GM10266 (cell line): ENCODE measurements around the gene MEST.
"Not testable (repeated sequence)": the region's sequence is repeated elsewhere in the genome, so short reads cannot be mapped to it uniquely, and the experiment has no call there.

ENCODE experiments used
- DNase-seq: peaks from one replicate; pipeline ENCODE4 v3.0.0; 2012; ENCODE audit errors: extremely low spot score
- TF ChIP-seq, protein P1 (sequence below): IDR thresholded peaks from 2 replicates; pipeline ENCODE4 v1.5.1; 2012; ENCODE audit warnings: mild to moderate bottlenecking, low read depth; ENCODE audit not compliant: control insufficient read depth, insufficient read depth; ENCODE audit errors: missing control alignments

Gene MEST

DNA sequence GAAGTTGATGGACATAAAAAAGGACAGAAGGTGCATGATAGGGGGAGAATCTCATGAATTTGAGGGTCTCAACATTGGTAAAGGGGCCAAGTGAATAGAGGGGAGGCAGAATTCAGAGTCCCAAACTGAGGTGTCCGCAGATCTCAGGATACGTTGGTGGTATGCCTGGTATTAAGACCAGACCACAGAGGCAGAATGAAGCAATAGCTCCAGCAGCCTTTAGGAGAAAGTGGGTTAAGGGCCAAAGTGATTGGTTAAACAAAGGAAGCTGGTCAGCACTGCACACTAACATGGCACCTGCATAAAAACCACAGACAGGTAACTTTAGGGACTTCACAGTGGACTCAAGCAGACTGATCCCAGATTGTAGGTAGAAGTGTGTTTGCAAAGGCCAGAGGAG is 37.5 kb downstream of the MEST start:
- TF ChIP-seq, protein P1, sequence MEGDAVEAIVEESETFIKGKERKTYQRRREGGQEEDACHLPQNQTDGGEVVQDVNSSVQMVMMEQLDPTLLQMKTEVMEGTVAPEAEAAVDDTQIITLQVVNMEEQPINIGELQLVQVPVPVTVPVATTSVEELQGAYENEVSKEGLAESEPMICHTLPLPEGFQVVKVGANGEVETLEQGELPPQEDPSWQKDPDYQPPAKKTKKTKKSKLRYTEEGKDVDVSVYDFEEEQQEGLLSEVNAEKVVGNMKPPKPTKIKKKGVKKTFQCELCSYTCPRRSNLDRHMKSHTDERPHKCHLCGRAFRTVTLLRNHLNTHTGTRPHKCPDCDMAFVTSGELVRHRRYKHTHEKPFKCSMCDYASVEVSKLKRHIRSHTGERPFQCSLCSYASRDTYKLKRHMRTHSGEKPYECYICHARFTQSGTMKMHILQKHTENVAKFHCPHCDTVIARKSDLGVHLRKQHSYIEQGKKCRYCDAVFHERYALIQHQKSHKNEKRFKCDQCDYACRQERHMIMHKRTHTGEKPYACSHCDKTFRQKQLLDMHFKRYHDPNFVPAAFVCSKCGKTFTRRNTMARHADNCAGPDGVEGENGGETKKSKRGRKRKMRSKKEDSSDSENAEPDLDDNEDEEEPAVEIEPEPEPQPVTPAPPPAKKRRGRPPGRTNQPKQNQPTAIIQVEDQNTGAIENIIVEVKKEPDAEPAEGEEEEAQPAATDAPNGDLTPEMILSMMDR: no peak

DNA sequence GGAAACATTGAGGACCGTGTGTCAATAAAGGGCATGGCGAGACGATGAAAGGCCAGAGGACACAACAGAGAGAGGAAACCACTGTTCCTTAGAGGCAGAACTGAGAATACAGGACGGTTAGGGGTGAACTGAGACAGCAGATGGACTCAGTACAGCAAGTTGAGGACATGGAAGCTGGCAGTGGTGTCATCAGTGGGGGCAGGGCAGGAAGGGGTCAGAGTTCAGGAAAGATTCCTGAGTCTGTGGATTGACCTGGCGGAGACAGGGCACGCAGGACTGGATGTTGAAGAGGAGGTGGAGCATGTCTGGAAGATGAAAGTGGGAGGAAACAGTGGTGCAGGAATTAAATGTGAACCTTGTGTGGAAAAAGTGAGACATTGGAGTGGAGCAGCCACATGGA is 46.0 kb downstream of the MEST start:
- DNase-seq: not testable (repeated sequence)

More for the DNA sequence above, 37.5 kb downstream of the MEST start:
- DNase-seq: no peak

DNA sequence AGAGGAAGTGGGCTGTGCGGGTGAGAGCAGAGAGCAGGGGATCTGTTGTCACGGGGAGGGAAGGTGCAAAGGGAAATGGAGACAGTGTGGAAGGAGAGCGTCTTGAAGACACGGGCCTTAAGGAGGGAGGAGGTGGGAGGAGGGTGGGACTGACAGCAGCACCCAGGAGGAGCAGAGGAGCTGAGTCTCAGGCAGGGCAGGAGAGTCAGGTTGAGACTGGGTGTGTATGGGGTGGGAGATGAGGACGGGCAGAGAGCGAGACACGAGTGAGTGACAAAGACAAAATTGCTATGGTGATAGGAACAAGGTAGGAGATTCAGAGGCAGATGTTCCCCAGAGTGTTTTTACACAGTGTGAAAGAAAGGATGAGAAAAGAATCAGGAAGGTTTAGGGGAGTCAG is 49.4 kb downstream of the MEST start:
- not testable (repeated sequence) for DNase-seq

DNA sequence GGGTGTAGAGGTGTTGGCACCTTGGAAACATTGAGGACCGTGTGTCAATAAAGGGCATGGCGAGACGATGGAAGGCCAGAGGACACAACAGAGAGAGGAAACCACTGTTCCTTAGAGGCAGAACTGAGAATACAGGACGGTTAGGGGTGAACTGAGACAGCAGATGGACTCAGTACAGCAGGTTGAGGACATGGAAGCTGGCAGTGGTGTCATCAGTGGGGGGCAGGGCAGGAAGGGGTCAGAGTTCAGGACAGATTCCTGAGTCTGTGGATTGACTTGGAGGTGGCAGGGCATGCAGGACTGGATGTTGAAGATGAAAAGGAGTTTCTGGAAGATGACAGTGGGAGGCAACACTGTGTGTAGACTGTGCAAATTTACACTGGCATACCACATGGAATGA is 50.4 kb downstream of the MEST start:
- DNase-seq: not testable (repeated sequence)

DNA sequence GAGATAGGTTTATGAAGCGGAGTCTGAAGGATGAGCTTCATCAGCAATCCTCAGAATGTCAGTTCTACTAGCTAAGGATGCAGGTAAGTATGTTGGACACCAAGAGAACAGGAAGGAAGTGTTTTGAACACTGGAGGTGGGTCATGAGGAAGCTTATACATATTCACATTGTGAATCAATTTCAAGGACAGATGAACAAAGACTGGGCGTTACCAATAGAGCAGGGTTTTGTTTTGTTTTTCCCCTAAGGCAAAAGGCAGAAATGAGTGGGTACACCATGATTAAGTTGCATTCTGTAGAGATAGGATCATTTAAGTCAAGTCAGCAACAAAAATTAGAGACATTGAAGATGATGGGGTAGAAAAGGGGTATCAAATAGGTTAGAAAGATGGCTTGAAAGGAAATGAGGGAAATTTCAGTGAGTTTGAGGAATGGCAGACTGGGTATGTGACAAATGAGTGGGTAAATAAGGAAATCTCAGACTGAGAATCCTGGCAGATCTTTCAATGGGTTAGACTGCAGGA is 51.7 kb downstream of the MEST start:
- DNase-seq: no peak
- TF ChIP-seq, protein P1: no peak

DNA sequence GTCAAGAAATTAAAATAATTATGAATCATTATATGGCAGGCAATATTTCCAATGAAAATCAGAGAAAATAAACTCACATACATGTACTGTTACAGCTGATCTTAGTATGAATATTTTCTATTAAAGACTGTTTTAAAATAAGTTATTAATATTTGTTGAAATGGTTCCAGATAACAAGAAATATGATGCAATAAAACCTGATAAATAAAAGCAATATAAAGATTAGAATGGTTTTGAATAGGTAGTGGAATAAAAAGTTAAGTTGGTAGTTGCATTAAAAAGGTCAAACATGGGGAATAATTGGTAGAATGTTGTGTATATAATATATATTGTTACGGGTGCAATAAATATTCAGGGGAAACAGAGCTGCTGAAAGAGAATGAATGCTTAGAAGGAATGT is 52.5 kb downstream of the MEST start:
- TF ChIP-seq, protein P1: no peak
- no peak for DNase-seq

DNA sequence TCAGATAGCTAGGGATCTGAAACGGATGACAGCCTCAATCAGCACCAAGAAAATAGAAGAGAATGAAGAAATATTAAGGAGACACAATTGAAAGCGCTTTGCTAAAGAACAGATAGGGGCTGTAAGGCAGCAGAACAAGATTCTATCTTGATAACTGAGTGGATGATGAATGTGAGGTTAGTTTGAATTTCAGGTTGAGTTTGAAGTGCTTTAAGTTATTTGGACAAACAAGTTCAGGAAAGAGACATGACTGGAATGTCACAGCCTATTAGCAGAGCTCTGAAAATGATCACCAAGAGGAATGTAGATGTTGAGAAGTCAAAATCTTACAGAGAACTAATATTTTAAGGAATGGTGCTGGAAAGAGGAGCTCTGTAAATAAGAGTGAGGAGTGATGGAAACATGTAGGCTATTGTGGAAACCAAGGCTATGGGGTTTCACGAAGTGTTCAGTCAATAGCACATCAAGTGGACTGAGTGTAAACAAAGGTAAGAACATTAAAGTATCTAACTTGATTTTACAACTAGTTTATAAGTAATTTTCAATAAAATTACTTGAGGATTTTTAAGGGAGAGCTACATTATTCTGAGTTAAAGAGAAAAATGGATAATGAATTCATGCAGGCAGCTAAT is 61.6 kb downstream of the MEST start:
- TF ChIP-seq, protein P1: no peak
- DNase-seq: no peak

DNA sequence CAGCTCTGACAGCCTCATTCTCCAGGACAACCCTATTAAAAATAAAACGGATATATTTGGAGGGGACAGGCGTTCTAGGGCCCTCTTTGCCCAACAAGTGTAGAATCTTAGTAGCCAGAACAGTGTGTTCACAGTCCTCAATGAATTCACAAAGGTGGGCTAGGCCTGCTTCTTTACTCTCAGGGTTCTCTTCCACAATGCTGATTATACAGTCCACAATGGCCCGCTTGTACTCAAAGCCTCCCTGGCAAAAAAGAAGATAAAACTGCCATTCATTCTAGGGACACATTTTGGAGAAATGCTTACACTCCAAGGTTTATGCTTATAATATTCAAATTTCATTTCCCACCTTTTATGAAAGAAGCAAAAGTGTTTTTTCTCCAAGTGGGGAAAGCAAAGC is 62.6 kb downstream of the MEST start:
- TF ChIP-seq, protein P1: no peak

More for the DNA sequence above, 62.6 kb downstream of the MEST start:
- no peak for DNase-seq
